Pancreas (tissue), 10 donors: ENCODE measurements around the gene CFL1. TPM values are rescaled to one million over a fixed set of nuclear protein-coding genes. Genes with fewer than 3 reads are reported as not detected.

Experiments
- ATAC-seq, 4 donors: fragments of 200-7000 bp; cut with Tn5 transposase; one replicate each; pipeline versions ENCODE4 v1.8.0 to v1.9.1; 2020; ENCODE audit warnings: mild to moderate bottlenecking in 4 of 4, moderate library complexity in 4 of 4
- DNase-seq, 6 donors: peaks; one replicate each; pipeline ENCODE4 v3.0.0-alpha.2; 2020
- FAIRE-seq: peaks from 2 replicates; lab custom pipeline; 2012; peaks lifted over from hg19 to GRCh38; lab: Jason Lieb, UNC
- H3K27ac ChIP-seq, 4 donors: fragments of 200-600 bp; sonication (generic); 1 replicate in 3 of 4; 2 replicates in 1 of 4; pipeline versions ENCODE4 v1.5.0 to v1.8.0; 2020
- H3K27me3 ChIP-seq, 4 donors: fragments of 200-600 bp; one replicate each; pipeline ENCODE4 v1.8.0; 2021
- H3K36me3 ChIP-seq, 3 donors: fragments of 200-600 bp; sonication (generic) in 1 of 3; one replicate each; pipeline versions ENCODE4 v1.5.0 to v1.8.0; 2020 to 2021
- H3K4me1 ChIP-seq, 3 donors: fragments of 200-600 bp; one replicate each; pipeline ENCODE4 v1.8.0; 2021
- H3K4me3 ChIP-seq, 4 donors: fragments of 200-600 bp; sonication (generic) in 2 of 4; one replicate each; pipeline versions ENCODE4 v1.5.0 to v1.8.0; 2020 to 2021
- H3K9me3 ChIP-seq, 4 donors: fragments of 200-600 bp; one replicate each; pipeline ENCODE4 v1.8.0; 2021
- CTCF ChIP-seq, 4 donors: fragments of 200-600 bp; sonication (generic) in 3 of 4; IDR thresholded peaks; one replicate each; pipeline versions ENCODE4 v1.5.0 to v1.8.0; 2021; ENCODE audit warnings: antibody characterized with exemption in 4 of 4
- WGBS, 2 donors: extraction: QIAGEN DNeasy Blood & Tissue Kit; methylation state at CpG; one replicate each; pipeline ENCODE4 v1.1.7; 2013; 5-methylcytosine and 5-hydroxymethylcytosine counted together
- intact Hi-C, 3 donors: fragments of 100-400 bp; cut with DNase I; formaldehyde crosslinking; loops; one replicate each; pipeline versions ENCODE4 v1.11.1 to v1.14.2; 2022
- polyA plus RNA-seq, 2 donors: library from polyadenylated mRNA; stranded (reverse); fragments of 200-250 nt; gene quantifications; one replicate each; pipeline ENCODE4 v1.2.3, GENCODE V29; 2013
- total RNA-seq, 6 donors: library from RNA; stranded (reverse); fragmentation: NEBNext Ultra II Directional in 4 of 6; extraction: Animal tissue kit (Norgen Biotek cat#: 25700) in 4 of 6; gene quantifications; one replicate each; pipeline versions ENCODE4 v1.2.1 to v1.2.4, GENCODE V29; 2021 to 2023
- donor health status: healthy with polysubstance abuse.
- donor health status: DM: no; HTN: no; CAD: no; lungs with moderate emphysema.
- donor health status: DM: no; HTN: no; CAD: no.
- donor health status: control.
- donor health status: control.
- donor health status: Bipolar disorder and iron deficiency.
- donor health status: DM: yes; HTN: yes; CAD: no.
- donor health status: DM: no; HTN: no; CAD: no.
- donor health status: DM: no; HTN: no; CAD: no.
- donor health status: DM: yes; HTN: yes; CAD: no.

The CFL1 gene
- total and polyA plus RNA-seq, 8 donors = 87.8 to 311 (median 163) TPM

- Histone ChIP-seq H3K4me1 (no peaks in the 10 kb centered on the region), H3K9me3 (no peaks in the 10 kb centered on the region), H3K27me3 (no peaks in the 10 kb centered on the region), H3K27ac (no peak overlapping the region), H3K4me3 (no peak overlapping the region), H3K36me3 (peaks cover 0 to 4% (median 0%) of the 10 kb centered on the region in 3 donors)
- ATAC-seq (no peak), DNase-seq (no peak), FAIRE-seq (no peak)
- WGBS, 2 donors = 69 to 71% methylated on average over 7 of the region's 7 CpGs
- intact Hi-C loops = loop anchor here in 1 of 3 donors (5.0 kb wide), 1 partner anchor 107 kb away; no protein-coding TSS in a partner anchor
- no peak for TF ChIP-seq CTCF (IDR thresholded peaks at IDR 0.05)
Observed at GRCh38 chr11:65880027-65880426, 22.0 kb upstream of the CFL1 start.

- FAIRE-seq = no peak
- intact Hi-C loops = loop anchor here in 1 of 3 donors (5.0 kb wide), 1 partner anchor 108 kb away; no protein-coding TSS in a partner anchor
- no peak for TF ChIP-seq CTCF (IDR thresholded peaks at IDR 0.05)
- H3K4me3 ChIP-seq = no peak within 1 kb of the TSS
- H3K36me3 ChIP-seq = peaks cover 0 to 4% (median 0%) of the 10 kb centered on the region in 3 donors
- no peak within 1 kb of the TSS for H3K27ac ChIP-seq
- no peak for ATAC-seq
- WGBS, 2 donors = 46 to 63% methylated on average over 7 of the region's 7 CpGs
- peak in 2 of 6 donors; percentile 3 to 22 for DNase-seq
- no peaks in the 10 kb centered on the region for H3K27me3 ChIP-seq
- no peaks in the 10 kb centered on the region for H3K4me1 ChIP-seq
- no peaks in the 10 kb centered on the region for H3K9me3 ChIP-seq
Observed at GRCh38 chr11:65879617-65880016, 21.6 kb upstream of the CFL1 start, which contains the start of gene CTSW. Gene CTSW, plus strand, starts transcription at chr11:65879837. Its CDS starts 18 bp downstream, at chr11:65879855.

GRCh38 chr11:65873318-65874156 is 15.6 kb upstream of the CFL1 start:
- no peak for TF ChIP-seq CTCF (IDR thresholded peaks at IDR 0.05)
- intact Hi-C loops = no loop called here
- no peaks in the 10 kb centered on the region for H3K9me3 ChIP-seq
- peak overlapping the region; percentile 7 to 39 (median 31) for H3K4me3 ChIP-seq
- FAIRE-seq = peak; percentile 66
- H3K27me3 ChIP-seq = no peaks in the 10 kb centered on the region
- peak overlapping the region; percentile 46 to 73 (median 54) for H3K27ac ChIP-seq
- ATAC-seq = peak; percentile 97 to 98 (median 98)
- WGBS, 2 donors = 6 to 8% methylated on average over 50 to 54 of the region's 54 CpGs
- peak; percentile 92 to 99 (median 96) for DNase-seq
- H3K36me3 ChIP-seq = no peaks in the 10 kb centered on the region
- H3K4me1 ChIP-seq = no peaks in the 10 kb centered on the region

- no peaks in the 10 kb centered on the region for H3K9me3 ChIP-seq
- FAIRE-seq (no peak), DNase-seq (peak in 2 of 6 donors; percentile 66 to 76), ATAC-seq (peak; percentile 6 to 15 (median 10))
- H3K27me3 ChIP-seq = no peaks in the 10 kb centered on the region
- intact Hi-C loops = no loop called here
- H3K4me3 ChIP-seq = peak within 1 kb of the TSS; percentile 7 to 39 (median 31)
- no peak for TF ChIP-seq CTCF (IDR thresholded peaks at IDR 0.05)
- H3K4me1 ChIP-seq = no peaks in the 10 kb centered on the region
- H3K36me3 ChIP-seq = no peaks in the 10 kb centered on the region
- peak within 1 kb of the TSS; percentile 46 to 73 (median 54) for H3K27ac ChIP-seq
- 4 to 5% methylated on average over 35 to 69 of the region's 69 CpGs for WGBS, 2 donors
Observed at GRCh38 chr11:65872586-65873317, 14.8 kb upstream of the CFL1 start, which contains the start of gene EFEMP2. Gene EFEMP2, minus strand, starts transcription at chr11:65872800. Its CDS starts 446 bp downstream, at chr11:65872354.
